CD14-positive monocyte (primary cell): ENCODE results near the gene PCDHA8. TPM values are rescaled to one million over a fixed set of nuclear protein-coding genes. Genes with fewer than 3 reads are reported as not detected.
A peak's percentile ranks its signal among the peaks of the same experiment; 100 is the strongest.

Experiments
- DNase-seq, 3 donors: peaks; one replicate each; pipeline ENCODE4 v3.0.0-alpha.2; 2011 to 2022
- H2AFZ ChIP-seq: 2 replicates; pipeline ENCODE4 v1.6.0; 2012; ENCODE audit warnings: mild to moderate bottlenecking, low read depth, low read length, inconsistent platforms; ENCODE audit not compliant: insufficient read depth, poor library complexity, severe bottlenecking
- H3K27ac ChIP-seq, 2 donors: 1 replicate in 1 of 2; 2 replicates in 1 of 2; pipeline ENCODE4 v1.5.1; 2012 to 2013; ENCODE audit warnings: low read length in 2 of 2, control low read depth in 1 of 2, inconsistent platforms in 1 of 2, low read depth in 1 of 2, mild to moderate bottlenecking in 1 of 2
- H3K27me3 ChIP-seq, 2 donors: one replicate each; pipeline versions ENCODE4 v1.6.0 to v1.6.1; 2011 to 2013; ENCODE audit warnings: low read length in 2 of 2; ENCODE audit not compliant: control insufficient read depth in 2 of 2, insufficient read depth in 2 of 2
- H3K36me3 ChIP-seq, 2 donors: replicated peaks in 1 of 2; 1 replicate in 1 of 2; 2 replicates in 1 of 2; pipeline versions ENCODE4 v1.5.1 to v1.6.1; 2012 to 2013; ENCODE audit warnings: low read length in 2 of 2, control low read depth in 1 of 2, inconsistent platforms in 1 of 2, mild to moderate bottlenecking in 1 of 2; ENCODE audit not compliant: insufficient read depth in 2 of 2, control insufficient read depth in 1 of 2
- H3K4me1 ChIP-seq, 2 donors: 1 replicate in 1 of 2; 2 replicates in 1 of 2; pipeline versions ENCODE4 v1.5.1 to v1.6.1; 2012 to 2013; ENCODE audit warnings: low read length in 2 of 2, control low read depth in 1 of 2, inconsistent platforms in 1 of 2, mild to moderate bottlenecking in 1 of 2, moderate library complexity in 1 of 2; ENCODE audit not compliant: insufficient read depth in 2 of 2, control insufficient read depth in 1 of 2
- H3K4me2 ChIP-seq: replicated peaks from 2 replicates; pipeline ENCODE3; 2012; ENCODE audit warnings: low read length, moderate library complexity, mild to moderate bottlenecking; ENCODE audit not compliant: poor library complexity, severe bottlenecking; ENCODE audit errors: extremely low read depth
- H3K4me3 ChIP-seq, 3 experiments: fragments of 200-600 bp in 1 of 3; sonication (generic) in 1 of 3; replicated peaks in 1 of 3; 1 replicate in 2 of 3; 2 replicates in 1 of 3; pipeline ENCODE4 v1.5.1; 2011 to 2013; ENCODE audit warnings: low read length in 3 of 3, mild to moderate bottlenecking in 3 of 3, control low read depth in 2 of 3, low read depth in 2 of 3, inconsistent platforms in 1 of 3, moderate library complexity in 1 of 3
- H3K79me2 ChIP-seq: 2 replicates; pipeline ENCODE4 v1.6.0; 2012; ENCODE audit warnings: mild to moderate bottlenecking, control low read depth, inconsistent platforms, low read length, moderate library complexity; ENCODE audit not compliant: insufficient read depth
- H3K9ac ChIP-seq: 2 replicates; pipeline ENCODE4 v1.6.0; 2017; ENCODE audit warnings: low read length, mild to moderate bottlenecking; ENCODE audit not compliant: insufficient read depth, poor library complexity, severe bottlenecking
- H3K9me3 ChIP-seq, 2 donors: replicated peaks in 1 of 2; 1 replicate in 1 of 2; 2 replicates in 1 of 2; pipeline versions ENCODE4 v1.5.1 to v1.6.1; 2012 to 2013; ENCODE audit warnings: low read length in 2 of 2, control low read depth in 1 of 2; ENCODE audit not compliant: control insufficient read depth in 1 of 2, insufficient read depth in 1 of 2
- H4K20me1 ChIP-seq: 2 replicates; pipeline ENCODE4 v1.6.0; 2012; ENCODE audit warnings: mild to moderate bottlenecking, low read length, control low read depth, moderate library complexity; ENCODE audit not compliant: insufficient read depth
- H3K27ac Mint-ChIP-seq, 7 donors: one replicate each; pipeline ENCODE4 v1.8.0; 2020; ENCODE audit warnings: mild to moderate bottlenecking in 7 of 7, mixed read lengths in 7 of 7, moderate library complexity in 6 of 7, inconsistent platforms in 2 of 7
- H3K27me3 Mint-ChIP-seq, 3 donors: one replicate each; pipeline ENCODE4 v1.8.0; 2021 to 2022; ENCODE audit warnings: low read depth in 3 of 3, mild to moderate bottlenecking in 3 of 3, mixed read lengths in 3 of 3, moderate library complexity in 3 of 3, inconsistent platforms in 1 of 3
- H3K36me3 Mint-ChIP-seq, 2 donors: one replicate each; pipeline ENCODE4 v1.8.0; 2020; ENCODE audit warnings: mixed read lengths in 2 of 2, inconsistent platforms in 1 of 2, mild to moderate bottlenecking in 1 of 2
- H3K4me1 Mint-ChIP-seq: one replicate; pipeline ENCODE4 v1.8.0; 2020; ENCODE audit warnings: mild to moderate bottlenecking, mixed read lengths
- H3K4me3 Mint-ChIP-seq, 2 donors: one replicate each; pipeline ENCODE4 v1.8.0; 2020; ENCODE audit warnings: mild to moderate bottlenecking in 2 of 2, mixed read lengths in 2 of 2, moderate library complexity in 1 of 2
- H3K9me3 Mint-ChIP-seq, 7 donors: one replicate each; pipeline ENCODE4 v1.8.0; 2020 to 2022; ENCODE audit warnings: mixed read lengths in 7 of 7, mild to moderate bottlenecking in 6 of 7, moderate library complexity in 6 of 7, inconsistent platforms in 2 of 7
- WGBS: methylation state at CpG from one replicate; pipeline ENCODE4 v1.1.5; 2013; ENCODE audit warnings: missing lambda C conversion rate; ENCODE audit not compliant: insufficient coverage; 5-methylcytosine and 5-hydroxymethylcytosine counted together
- intact Hi-C, 2 donors: fragments of 100-400 bp; cut with micrococcal nuclease; formaldehyde crosslinking; loops; one replicate each; pipeline versions ENCODE4 v1.15.0 to v1.15.1; 2023
- polyA plus RNA-seq, 3 donors: library from polyadenylated mRNA; depleted of rRNA in 1 of 3; unstranded in 2 of 3; stranded (reverse) in 1 of 3; fragments of 300-500 nt in 2 of 3; fragments of >200 nt in 1 of 3; fragmentation: Illumina TruSeq in 2 of 3; gene quantifications; 1 replicate in 2 of 3; 2 replicates in 1 of 3; pipeline ENCODE4 v1.2.3, GENCODE V29; 2012 to 2021
- TF ChIP-seq, protein P1 (sequence below): fragments of 200-600 bp; IDR thresholded peaks from one replicate; pipeline ENCODE4 v1.8.0; 2022; ENCODE audit warnings: antibody characterized with exemption, mild to moderate bottlenecking

PCDHA8 gene
- polyA plus RNA-seq, 3 donors = not detected

DNA sequence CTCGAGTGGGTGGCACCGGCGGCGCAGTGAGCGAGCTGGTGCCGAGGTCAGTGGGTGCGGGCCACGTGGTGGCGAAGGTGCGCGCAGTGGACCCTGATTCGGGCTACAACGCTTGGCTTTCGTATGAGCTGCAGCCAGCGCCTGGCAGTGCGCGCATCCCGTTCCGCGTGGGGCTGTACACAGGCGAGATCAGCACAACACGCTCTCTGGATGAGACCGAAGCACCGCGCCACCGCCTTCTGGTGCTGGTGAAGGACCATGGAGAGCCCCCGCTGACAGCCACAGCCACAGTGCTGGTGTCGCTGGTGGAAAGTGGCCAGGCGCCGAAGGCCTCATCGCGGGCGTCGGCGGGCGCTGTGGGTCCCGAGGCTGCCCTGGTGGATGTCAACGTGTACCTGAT lies 17.5 kb upstream of the PCDHA8 start:
- Mint-ChIP-seq H3K4me3 (no peak overlapping the region), H3K9me3 (peaks cover 30 to 52% (median 45%) of the 10 kb centered on the region in 7 donors), H3K27me3 (peaks cover 16 to 26% (median 20%) of the 10 kb centered on the region in 3 donors), H3K4me1 (no peaks in the 10 kb centered on the region), H3K36me3 (peaks cover 0 to 4% of the 10 kb centered on the region in 2 donors), H3K27ac (no peak overlapping the region)
- Histone ChIP-seq H2AFZ (no peak overlapping the region), H3K9me3 (peaks cover 36 to 51% of the 10 kb centered on the region in 2 donors), H3K36me3 (no peaks in the 10 kb centered on the region), H3K27ac (no peak overlapping the region), H3K4me1 (no peaks in the 10 kb centered on the region), H4K20me1 (no peaks in the 10 kb centered on the region), H3K27me3 (peaks cover 0 to 17% of the 10 kb centered on the region in 2 donors), H3K4me2 (no peak overlapping the region), H3K79me2 (no peaks in the 10 kb centered on the region), H3K4me3 (no peak overlapping the region), H3K9ac (no peak overlapping the region)
- WGBS = 54% methylated on average over 38 of the region's 38 CpGs
- TF ChIP-seq, protein P1, sequence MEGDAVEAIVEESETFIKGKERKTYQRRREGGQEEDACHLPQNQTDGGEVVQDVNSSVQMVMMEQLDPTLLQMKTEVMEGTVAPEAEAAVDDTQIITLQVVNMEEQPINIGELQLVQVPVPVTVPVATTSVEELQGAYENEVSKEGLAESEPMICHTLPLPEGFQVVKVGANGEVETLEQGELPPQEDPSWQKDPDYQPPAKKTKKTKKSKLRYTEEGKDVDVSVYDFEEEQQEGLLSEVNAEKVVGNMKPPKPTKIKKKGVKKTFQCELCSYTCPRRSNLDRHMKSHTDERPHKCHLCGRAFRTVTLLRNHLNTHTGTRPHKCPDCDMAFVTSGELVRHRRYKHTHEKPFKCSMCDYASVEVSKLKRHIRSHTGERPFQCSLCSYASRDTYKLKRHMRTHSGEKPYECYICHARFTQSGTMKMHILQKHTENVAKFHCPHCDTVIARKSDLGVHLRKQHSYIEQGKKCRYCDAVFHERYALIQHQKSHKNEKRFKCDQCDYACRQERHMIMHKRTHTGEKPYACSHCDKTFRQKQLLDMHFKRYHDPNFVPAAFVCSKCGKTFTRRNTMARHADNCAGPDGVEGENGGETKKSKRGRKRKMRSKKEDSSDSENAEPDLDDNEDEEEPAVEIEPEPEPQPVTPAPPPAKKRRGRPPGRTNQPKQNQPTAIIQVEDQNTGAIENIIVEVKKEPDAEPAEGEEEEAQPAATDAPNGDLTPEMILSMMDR = no peak
- no peak for DNase-seq
- intact Hi-C loops = loop anchor here in 1 of 2 donors (10.0 kb wide), 1 partner anchor 51 kb away; the partner anchor contains the start of gene PCDHA12

DNA sequence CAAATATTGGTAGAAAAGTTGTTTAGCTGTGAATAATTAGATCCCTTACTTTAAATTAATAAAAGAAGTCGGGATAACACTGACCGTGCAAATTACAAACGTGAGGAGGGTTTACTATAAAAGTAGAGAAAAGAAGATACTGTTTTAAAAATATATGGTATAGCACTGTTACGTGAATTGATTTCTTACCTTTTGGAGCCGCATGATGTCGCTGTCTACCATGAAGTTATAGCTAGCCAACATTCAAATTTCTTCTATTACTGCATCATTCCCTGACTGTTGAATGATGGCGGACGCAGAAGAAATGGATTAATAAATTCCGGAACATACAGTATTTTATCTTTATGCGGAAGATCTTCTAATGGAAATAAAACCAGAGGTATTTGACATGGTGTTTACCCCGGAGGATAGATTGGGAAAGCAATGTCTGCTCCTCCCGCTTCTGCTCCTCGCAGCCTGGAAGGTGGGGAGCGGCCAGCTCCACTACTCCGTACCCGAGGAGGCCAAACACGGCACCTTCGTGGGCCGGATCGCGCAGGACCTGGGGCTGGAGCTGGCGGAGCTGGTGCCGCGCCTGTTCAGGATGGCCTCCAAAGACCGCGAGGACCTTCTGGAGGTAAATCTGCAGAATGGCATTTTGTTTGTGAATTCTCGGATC lies 13.2 kb upstream of the PCDHA8 start, which contains the start of gene PCDHA6:
Gene PCDHA6 (plus strand): TSS at position 257 of the 658 bp plus-strand sequence. CDS start 132 bp downstream, at position 389.
- peak within 1 kb of the TSS in 1 of 7 donors; percentile 3 for H3K27ac Mint-ChIP-seq

More for the DNA sequence above, 13.2 kb upstream of the PCDHA8 start, which contains the start of gene PCDHA6:
- TF ChIP-seq, protein P1 = no peak
- no peaks in the 10 kb centered on the region for H3K36me3 ChIP-seq
- peaks cover 20 to 43% (median 21%) of the 10 kb centered on the region in 3 donors for H3K27me3 Mint-ChIP-seq
- H3K27me3 ChIP-seq = peaks cover 0 to 21% of the 10 kb centered on the region in 2 donors
- peaks cover 0 to 2% of the 10 kb centered on the region in 2 donors for H3K36me3 Mint-ChIP-seq
- H2AFZ ChIP-seq = no peak within 1 kb of the TSS
- H3K9me3 ChIP-seq = peaks cover 40 to 68% of the 10 kb centered on the region in 2 donors
- H3K4me2 ChIP-seq = no peak within 1 kb of the TSS
- no peak within 1 kb of the TSS for H3K27ac ChIP-seq
- DNase-seq = no peak
- H3K4me1 Mint-ChIP-seq = no peaks in the 10 kb centered on the region
- WGBS = 28% methylated on average over 14 of the region's 27 CpGs
- H3K4me1 ChIP-seq = no peaks in the 10 kb centered on the region
- no peaks in the 10 kb centered on the region for H4K20me1 ChIP-seq
- H3K4me3 Mint-ChIP-seq = peak within 1 kb of the TSS in 1 of 2 donors; percentile 66
- no peak within 1 kb of the TSS for H3K4me3 ChIP-seq
- H3K9ac ChIP-seq = no peak within 1 kb of the TSS
- H3K79me2 ChIP-seq = no peaks in the 10 kb centered on the region
- intact Hi-C loops = loop anchor here in 1 of 2 donors (10.0 kb wide), 1 partner anchor 47 kb away; the partner anchor contains the start of gene PCDHA12
- peaks cover 34 to 60% (median 53%) of the 10 kb centered on the region in 7 donors for H3K9me3 Mint-ChIP-seq
